Kidney epithelial cell (primary cell): ENCODE results near the gene PIK3C2B. TPM values are rescaled to one million over a fixed set of nuclear protein-coding genes. Genes with fewer than 3 reads are reported as not detected.
A peak's percentile ranks its signal among the peaks of the same experiment; 100 is the strongest.
"Not testable (repeated sequence)": the region's sequence is repeated elsewhere in the genome, so short reads cannot be mapped to it uniquely, and the experiment has no call there.

ENCODE experiments used
- DNase-seq: peaks from one replicate; pipeline ENCODE4 v3.0.0-alpha.2; 2010; ENCODE audit warnings: low read depth
- H3K27me3 ChIP-seq: 2 replicates; pipeline ENCODE4 v1.6.0; 2011; ENCODE audit warnings: low read length; ENCODE audit not compliant: control insufficient read depth, insufficient read depth
- H3K36me3 ChIP-seq: 2 replicates; pipeline ENCODE4 v1.5.1; 2011; ENCODE audit warnings: low read length; ENCODE audit not compliant: control insufficient read depth, insufficient read depth
- H3K4me3 ChIP-seq: 2 replicates; pipeline ENCODE4 v1.5.1; 2011; ENCODE audit warnings: low read depth, mild to moderate bottlenecking, control low read depth, low read length
- total RNA-seq: library from RNA; depleted of rRNA; stranded (reverse); fragments of >200 nt; gene quantifications from 2 replicates; pipeline ENCODE4 v1.2.3, GENCODE V29; 2015
- TF ChIP-seq, protein P1 (sequence below): IDR thresholded peaks from 2 replicates; pipeline ENCODE4 v1.5.1; 2011; ENCODE audit warnings: mild to moderate bottlenecking, moderate library complexity, low read length, control low read depth, inconsistent platforms; ENCODE audit not compliant: insufficient read depth, poor library complexity, severe bottlenecking

The PIK3C2B gene
- total RNA-seq, 1 donor from 2014 or later: 2.8 TPM

GRCh38 chr1:204495777-204496176, 1.2 kb upstream of the PIK3C2B start:
- TF ChIP-seq, protein P1, sequence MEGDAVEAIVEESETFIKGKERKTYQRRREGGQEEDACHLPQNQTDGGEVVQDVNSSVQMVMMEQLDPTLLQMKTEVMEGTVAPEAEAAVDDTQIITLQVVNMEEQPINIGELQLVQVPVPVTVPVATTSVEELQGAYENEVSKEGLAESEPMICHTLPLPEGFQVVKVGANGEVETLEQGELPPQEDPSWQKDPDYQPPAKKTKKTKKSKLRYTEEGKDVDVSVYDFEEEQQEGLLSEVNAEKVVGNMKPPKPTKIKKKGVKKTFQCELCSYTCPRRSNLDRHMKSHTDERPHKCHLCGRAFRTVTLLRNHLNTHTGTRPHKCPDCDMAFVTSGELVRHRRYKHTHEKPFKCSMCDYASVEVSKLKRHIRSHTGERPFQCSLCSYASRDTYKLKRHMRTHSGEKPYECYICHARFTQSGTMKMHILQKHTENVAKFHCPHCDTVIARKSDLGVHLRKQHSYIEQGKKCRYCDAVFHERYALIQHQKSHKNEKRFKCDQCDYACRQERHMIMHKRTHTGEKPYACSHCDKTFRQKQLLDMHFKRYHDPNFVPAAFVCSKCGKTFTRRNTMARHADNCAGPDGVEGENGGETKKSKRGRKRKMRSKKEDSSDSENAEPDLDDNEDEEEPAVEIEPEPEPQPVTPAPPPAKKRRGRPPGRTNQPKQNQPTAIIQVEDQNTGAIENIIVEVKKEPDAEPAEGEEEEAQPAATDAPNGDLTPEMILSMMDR: no peak
- Histone ChIP-seq H3K36me3 (no peaks in the 10 kb centered on the region), H3K4me3 (no peak overlapping the region), H3K27me3 (peaks cover 2% of the 10 kb centered on the region)
- DNase-seq: no peak

DNA sequence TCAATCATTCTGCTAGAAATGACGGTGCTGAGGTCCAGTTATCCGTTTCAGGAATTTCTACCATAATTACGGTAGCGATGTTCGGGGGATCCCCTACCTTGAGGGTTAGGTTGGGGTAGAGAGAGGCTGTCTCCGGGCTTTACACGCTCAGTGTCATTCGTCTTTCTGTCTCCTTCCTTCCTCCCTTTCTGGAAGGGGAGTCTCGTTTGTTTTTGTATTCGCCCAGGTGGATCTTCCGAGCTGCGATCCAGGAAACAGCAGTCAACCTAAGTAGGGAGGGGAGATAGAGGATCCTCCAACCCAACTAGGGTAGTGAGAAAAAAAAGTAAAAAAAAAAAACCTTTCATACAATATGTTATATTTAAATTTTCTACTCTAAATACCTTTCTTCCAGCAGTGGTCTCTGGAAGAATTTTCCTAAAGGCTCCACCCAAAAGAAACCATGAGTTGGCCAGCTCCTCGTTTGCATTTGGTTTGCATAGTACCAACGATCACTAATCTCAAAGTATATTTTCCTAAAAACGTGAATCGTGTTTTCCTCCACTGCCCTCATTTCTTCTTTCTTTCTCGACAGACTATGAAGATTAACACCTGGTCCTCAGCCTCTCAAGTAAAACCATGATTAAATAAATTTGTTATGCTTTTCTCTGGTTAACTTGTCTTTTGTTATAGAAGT, 611 bp upstream of the PIK3C2B start:
- peaks cover 2% of the 10 kb centered on the region for H3K27me3 ChIP-seq
- H3K4me3 ChIP-seq: peak overlapping the region; percentile 68
- DNase-seq: no peak
- H3K36me3 ChIP-seq: no peaks in the 10 kb centered on the region
- TF ChIP-seq, protein P1: no peak

- DNase-seq: no peak
- H3K27me3 ChIP-seq: peaks cover 2% of the 10 kb centered on the region
Measured at GRCh38 chr1:204493984-204494280, 673 bp downstream of the PIK3C2B start.

GRCh38 chr1:204493145-204493983, 1.2 kb downstream of the PIK3C2B start:
- TF ChIP-seq, protein P1: no peak
- Histone ChIP-seq H3K4me3 (peak overlapping the region; percentile 68), H3K27me3 (peaks cover 2% of the 10 kb centered on the region), H3K36me3 (no peaks in the 10 kb centered on the region)
- DNase-seq: no peak

More at GRCh38 chr1:204493984-204494280, 673 bp downstream of the PIK3C2B start:
- TF ChIP-seq, protein P1: no peak
- H3K36me3 ChIP-seq: no peaks in the 10 kb centered on the region
- peak overlapping the region; percentile 68 for H3K4me3 ChIP-seq

DNA sequence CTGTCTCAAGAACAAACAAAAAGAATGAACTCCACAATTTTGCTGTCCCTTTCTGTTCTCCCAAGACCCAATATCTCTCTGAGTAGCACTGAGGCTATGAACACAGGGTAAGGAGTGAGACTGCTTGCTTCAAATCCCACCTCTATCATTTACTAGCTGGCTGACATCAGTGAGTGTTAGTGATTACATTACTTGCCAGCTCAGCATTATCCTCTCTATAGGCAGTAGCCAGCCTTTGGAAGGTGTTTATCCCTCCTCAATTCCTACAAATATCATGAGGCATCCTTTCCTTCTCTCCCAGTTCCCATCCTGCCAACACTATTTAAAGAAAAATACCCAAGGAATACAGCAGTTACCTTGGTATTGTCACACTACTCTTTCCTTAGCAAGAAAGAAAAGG, 3.0 kb downstream of the PIK3C2B start:
- no peak for DNase-seq
- H3K36me3 ChIP-seq: no peaks in the 10 kb centered on the region
- TF ChIP-seq, protein P1: no peak
- peaks cover 2% of the 10 kb centered on the region for H3K27me3 ChIP-seq
- no peak overlapping the region for H3K4me3 ChIP-seq

DNA sequence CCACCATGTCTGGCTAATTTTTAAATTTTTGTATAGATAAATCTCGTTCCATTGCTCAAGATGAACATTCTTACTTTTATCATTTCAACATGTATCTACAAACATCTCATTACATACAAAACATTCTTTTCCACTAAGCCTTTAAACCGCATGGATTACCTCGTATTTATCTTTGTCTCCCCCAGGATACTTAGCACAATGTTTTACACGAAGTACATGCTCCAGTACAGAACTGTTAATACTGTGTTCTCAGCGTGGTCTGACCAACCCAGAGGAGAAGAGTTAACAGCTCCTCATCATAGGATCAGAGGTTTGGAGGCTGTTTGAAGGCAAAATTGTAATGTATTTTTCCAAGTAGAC, 7.4 kb downstream of the PIK3C2B start:
- DNase-seq: no peak
- TF ChIP-seq, protein P1: no peak
- Histone ChIP-seq H3K36me3 (no peaks in the 10 kb centered on the region), H3K27me3 (no peaks in the 10 kb centered on the region), H3K4me3 (no peak overlapping the region)

- not testable (repeated sequence) for H3K36me3 ChIP-seq, H3K4me3 ChIP-seq, H3K27me3 ChIP-seq, DNase-seq
Measured at GRCh38 chr1:204486513-204487255, 7.9 kb downstream of the PIK3C2B start.
